D341Med (cell line): ENCODE results near the gene SURF6.
"Not testable (repeated sequence)": the region's sequence is repeated elsewhere in the genome, so short reads cannot be mapped to it uniquely, and the experiment has no call there.

Experiments
- DNase-seq: peaks from one replicate; pipeline ENCODE4 v3.0.0; 2012; ENCODE audit warnings: low spot score

Gene SURF6

GRCh38 chr9:133335924-133336811, at the start of gene SURF6:
TSS of gene SURF6 (minus strand) at chr9:133336188. CDS start at chr9:133336132, 56 bp downstream.
- peak; percentile 96 for DNase-seq

GRCh38 chr9:133385452-133385851, 49.5 kb upstream of the SURF6 start:
- DNase-seq, result no peak

- DNase-seq, result no peak
Measured at GRCh38 chr9:133384736-133385321, 48.8 kb upstream of the SURF6 start.

- no peak for DNase-seq
Measured at GRCh38 chr9:133383438-133383837, 47.5 kb upstream of the SURF6 start.

GRCh38 chr9:133382507-133383141, 46.6 kb upstream of the SURF6 start:
- no peak for DNase-seq

- no peak for DNase-seq
Measured at GRCh38 chr9:133380734-133381133, 44.7 kb upstream of the SURF6 start.

GRCh38 chr9:133379153-133380086, 43.4 kb upstream of the SURF6 start:
- no peak for DNase-seq

GRCh38 chr9:133378408-133378962, 42.5 kb upstream of the SURF6 start:
- no peak for DNase-seq

- DNase-seq, result no peak
Measured at GRCh38 chr9:133377721-133378216, 41.8 kb upstream of the SURF6 start.

- DNase-seq, result not testable (repeated sequence)
Measured at GRCh38 chr9:133377280-133377679, 41.3 kb upstream of the SURF6 start.

- DNase-seq, result peak; percentile 99
Measured at GRCh38 chr9:133375724-133376654, 40.0 kb upstream of the SURF6 start, which contains the start of the genes STKLD1 and SURF4. TSS of gene STKLD1 (plus strand) at chr9:133376366. CDS start at chr9:133376474, 108 bp downstream. TSS of gene SURF4 (minus strand) at chr9:133376060. CDS start at chr9:133375969, 91 bp downstream.

GRCh38 chr9:133375116-133375723, 39.2 kb upstream of the SURF6 start:
- peak; percentile 53 for DNase-seq

- DNase-seq, result no peak
Measured at GRCh38 chr9:133374612-133375115, 38.7 kb upstream of the SURF6 start.

- no peak for DNase-seq
Measured at GRCh38 chr9:133372144-133372543, 36.2 kb upstream of the SURF6 start.

- DNase-seq, result no peak
Measured at GRCh38 chr9:133371261-133371711, 35.3 kb upstream of the SURF6 start.

GRCh38 chr9:133370685-133371084, 34.7 kb upstream of the SURF6 start:
- no peak for DNase-seq

GRCh38 chr9:133369933-133370332, 33.9 kb upstream of the SURF6 start:
- DNase-seq, result no peak

GRCh38 chr9:133369422-133369821, 33.4 kb upstream of the SURF6 start:
- DNase-seq, result no peak

GRCh38 chr9:133368249-133368881, 32.4 kb upstream of the SURF6 start:
- DNase-seq, result no peak
